CD1c-positive myeloid dendritic cell (primary cell): ENCODE results near the gene TNS3.
"Not testable (repeated sequence)": the region's sequence is repeated elsewhere in the genome, so short reads cannot be mapped to it uniquely, and the experiment has no call there.

ENCODE experiments used
- DNase-seq: peaks from one replicate; pipeline ENCODE4 v3.0.0-alpha.2; 2016; ENCODE audit errors: extremely low spot score

TNS3 gene

DNA sequence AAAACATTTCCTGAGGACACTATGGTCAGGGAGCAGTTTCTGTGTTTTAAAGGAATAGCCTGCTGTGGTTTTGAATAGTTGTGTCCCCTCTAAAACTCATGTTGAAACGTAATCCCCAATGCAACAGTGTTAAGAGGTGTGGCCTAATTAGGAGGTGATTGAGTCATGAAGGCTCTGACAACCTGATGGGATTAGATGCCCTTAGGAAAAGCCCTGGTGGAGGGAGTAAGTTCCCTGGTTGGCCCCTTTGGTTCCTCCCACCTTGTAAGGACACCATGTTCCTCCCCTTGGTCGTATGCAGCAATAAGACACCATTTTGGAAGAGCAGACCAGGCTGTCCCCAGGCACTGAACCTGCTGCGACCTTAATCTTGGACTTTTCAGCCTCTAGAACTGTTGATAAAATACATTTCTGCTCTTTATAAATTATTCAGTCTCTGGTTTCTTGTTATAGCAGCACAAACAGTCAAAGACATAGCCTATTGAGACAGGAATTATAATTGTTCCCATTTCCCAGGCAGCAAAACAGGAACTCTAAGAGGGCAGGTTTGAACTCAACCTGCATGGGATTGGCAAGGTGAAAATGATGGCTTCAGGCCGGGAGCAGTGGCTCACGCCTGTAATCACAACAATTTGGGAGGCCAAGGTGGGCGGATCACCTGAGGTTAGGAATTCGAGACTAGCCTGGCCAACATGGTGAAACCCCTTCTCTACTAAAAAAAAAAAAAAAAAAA lies 20.5 kb upstream of the TNS3 start:
- DNase-seq = no peak

GRCh38 chr7:47601881-47602249 lies 20.0 kb upstream of the TNS3 start:
- no peak for DNase-seq

- peak; percentile 46 for DNase-seq
Measured at GRCh38 chr7:47601119-47601880, 19.4 kb upstream of the TNS3 start.

DNA sequence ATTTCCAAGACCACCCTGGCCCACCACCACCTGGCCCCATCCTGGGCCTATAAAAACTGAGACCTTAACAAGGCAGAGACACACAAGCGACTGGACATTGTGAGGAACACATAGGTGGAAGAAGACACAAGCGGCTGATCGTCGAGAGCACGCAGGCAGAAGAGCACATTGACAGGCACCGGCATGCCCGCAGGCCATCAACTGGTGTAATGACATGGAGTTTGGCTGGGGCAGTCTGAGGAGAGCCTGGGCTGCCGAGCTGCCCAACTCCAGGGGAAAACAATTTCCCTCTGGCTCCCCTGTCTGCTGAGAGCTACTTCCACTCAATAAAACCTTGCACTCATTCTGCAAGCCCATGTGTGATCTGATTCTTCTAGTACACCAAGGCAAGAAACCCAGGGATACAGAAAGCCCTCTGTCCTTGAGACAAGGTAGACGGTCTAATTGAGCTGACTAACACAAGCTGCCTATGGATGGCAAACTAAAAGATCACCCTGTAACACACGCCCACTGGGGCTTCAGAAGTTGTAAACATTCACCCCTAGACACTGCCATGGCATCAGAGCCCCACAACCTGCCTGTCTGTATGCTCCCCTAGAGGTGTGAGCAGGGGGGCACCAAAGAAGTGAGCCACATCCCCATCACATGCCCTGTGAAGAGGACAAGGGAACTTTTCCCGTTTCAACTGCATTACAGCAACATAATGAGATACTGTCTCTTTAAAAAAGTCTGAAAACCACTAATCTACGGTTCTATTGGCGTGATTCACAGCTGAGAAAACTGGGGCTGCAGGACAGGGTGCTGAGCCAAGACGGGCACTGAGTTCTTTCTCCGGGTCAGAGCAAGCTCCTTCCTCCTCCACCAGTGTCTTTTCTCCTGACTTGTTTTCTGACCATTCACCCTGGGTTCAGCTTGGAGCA lies 18.5 kb upstream of the TNS3 start:
- DNase-seq = peak; percentile 29

DNA sequence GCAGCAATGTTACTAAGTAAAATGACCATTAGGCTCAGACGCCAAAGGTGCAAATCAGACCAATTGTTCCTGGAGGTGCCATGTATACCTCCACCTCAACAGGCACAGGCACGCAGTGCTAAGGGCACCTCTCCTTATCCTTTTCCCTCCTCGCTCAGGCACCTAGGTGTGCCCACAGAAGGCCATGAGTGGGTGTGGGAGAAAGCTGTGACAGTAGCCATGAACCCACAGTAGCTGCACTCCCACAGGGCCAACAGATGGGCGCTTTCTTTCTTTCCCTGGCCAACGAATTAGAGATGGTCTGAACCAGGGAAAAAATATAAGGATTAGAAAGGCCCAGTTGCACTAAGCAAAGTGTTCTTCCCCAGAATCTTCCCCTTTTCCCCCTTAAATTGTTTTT lies 15.5 kb upstream of the TNS3 start:
- DNase-seq = no peak

GRCh38 chr7:47596502-47597202 lies 14.7 kb upstream of the TNS3 start:
- no peak for DNase-seq

DNA sequence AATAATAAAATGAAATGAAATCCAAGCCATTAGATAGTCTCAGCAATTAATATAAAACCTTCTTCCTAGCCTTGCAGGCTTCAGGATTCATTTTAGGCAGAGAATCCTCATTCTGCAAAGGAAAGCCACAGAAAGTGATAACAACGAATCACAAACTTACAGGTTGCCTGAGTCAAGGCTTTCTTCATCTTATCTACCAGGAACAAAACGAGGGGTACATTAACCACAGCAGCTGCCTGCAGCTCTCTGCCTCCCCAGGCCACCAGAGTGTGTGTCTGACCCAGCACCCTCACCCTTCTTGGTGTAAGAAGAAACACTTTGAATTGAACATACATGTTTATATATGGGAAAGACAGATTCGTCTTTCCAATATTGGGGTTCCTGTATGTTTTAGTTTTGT lies 12.5 kb upstream of the TNS3 start:
- DNase-seq = no peak

- DNase-seq = no peak
Measured at GRCh38 chr7:47591655-47592572, 10.0 kb upstream of the TNS3 start.

GRCh38 chr7:47591089-47591654 lies 9.3 kb upstream of the TNS3 start:
- no peak for DNase-seq

- DNase-seq = not testable (repeated sequence)
Measured at GRCh38 chr7:47590215-47590614, 8.3 kb upstream of the TNS3 start.

DNA sequence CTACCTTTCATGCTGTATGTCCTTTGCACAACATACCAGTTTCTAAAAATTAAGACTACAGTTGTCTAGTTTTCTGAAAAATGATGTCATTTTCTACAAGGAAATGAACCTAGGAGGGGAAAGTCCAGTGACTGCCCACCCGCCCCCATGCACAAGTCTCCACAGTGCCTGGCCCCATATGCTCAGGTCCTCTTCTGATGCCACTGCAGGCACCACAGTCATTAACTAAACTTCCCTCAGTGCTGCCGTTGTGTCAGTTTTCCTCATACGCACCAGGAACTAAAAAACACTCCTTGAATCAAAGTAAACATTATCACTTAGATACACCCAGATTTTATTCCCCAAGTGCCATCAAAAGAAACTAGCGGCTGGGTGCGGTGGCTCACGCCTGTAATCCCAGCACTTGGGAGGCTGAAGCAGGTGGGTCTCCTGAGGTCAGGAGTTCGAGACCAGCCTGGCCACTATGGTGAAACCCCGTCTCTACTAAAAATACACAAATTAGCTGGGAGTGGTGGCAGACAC lies 6.9 kb upstream of the TNS3 start:
- DNase-seq = peak; percentile 73

DNA sequence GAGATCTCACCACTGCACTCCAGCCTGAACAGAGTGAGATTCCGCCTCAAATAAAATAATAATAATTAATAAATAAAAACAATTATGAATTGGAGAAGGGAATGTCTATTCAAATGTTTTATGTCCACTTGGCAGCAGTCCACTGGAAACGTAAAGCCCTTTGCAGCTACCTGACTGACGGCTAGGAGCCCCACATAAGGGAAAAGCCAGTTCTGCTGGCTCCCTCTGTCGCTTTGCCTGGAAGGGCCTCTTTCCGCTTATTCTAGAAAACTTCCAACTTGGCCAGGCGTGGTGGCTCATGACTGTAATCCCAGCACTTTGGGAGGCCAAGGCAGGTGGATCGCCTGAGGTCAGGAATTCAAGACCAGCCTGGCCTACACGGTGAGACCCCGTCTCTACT lies 6.1 kb upstream of the TNS3 start:
- no peak for DNase-seq

DNA sequence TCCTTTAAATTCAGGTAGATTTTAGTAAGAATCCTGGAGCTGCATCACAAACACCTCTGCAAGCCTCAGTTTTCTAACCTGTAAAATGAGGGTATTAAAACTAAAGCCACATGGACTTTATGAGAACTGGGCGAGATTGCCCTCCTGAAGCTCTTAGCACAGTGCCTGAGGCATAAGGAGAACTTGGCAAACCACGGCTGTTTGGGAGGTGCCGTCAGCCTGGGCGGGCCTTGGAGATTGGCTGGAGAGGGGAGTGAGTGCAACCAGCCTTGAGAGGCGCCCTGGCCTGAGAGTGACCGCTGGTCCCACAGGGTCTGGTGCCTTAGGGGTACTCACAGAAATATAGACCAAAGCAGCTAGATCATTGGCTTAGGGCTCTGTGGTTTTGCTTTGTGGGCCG lies 5.4 kb upstream of the TNS3 start:
- DNase-seq = peak; percentile 67

GRCh38 chr7:47586925-47587324 lies 5.0 kb upstream of the TNS3 start:
- DNase-seq = no peak

- DNase-seq = not testable (repeated sequence)
Measured at GRCh38 chr7:47586161-47586670, 4.3 kb upstream of the TNS3 start.

DNA sequence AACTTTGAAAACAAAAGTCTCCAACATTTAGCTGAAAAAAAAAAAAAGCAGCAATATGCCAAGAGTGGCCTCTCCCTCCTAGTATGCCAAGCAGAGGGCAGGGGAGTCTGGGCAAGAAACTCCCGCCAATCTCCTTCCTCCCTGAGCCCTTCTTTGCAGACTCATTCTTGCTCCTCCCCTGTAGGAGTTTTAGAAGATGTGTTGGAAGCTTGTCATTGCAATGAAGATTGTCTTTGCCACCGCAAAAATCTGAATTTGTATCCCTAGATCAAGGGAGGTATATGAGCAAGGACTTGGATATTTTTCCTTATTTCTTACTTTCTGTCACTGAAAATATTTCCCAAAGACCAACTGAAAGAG lies 2.6 kb upstream of the TNS3 start:
- DNase-seq = no peak

GRCh38 chr7:47583739-47584535 lies 2.0 kb upstream of the TNS3 start:
- no peak for DNase-seq

GRCh38 chr7:47582764-47583738 lies 1.1 kb upstream of the TNS3 start:
- peak; percentile 57 for DNase-seq
